GM19438 (cell line): ENCODE results near the gene MAFF.

Source experiments
- ATAC-seq: cut with Tn5 transposase; IDR thresholded peaks from one replicate; pipeline ENCODE4 v1.9.1; 2021; ENCODE audit warnings: low read depth; ENCODE audit not compliant: unreplicated experiment

MAFF gene

DNA sequence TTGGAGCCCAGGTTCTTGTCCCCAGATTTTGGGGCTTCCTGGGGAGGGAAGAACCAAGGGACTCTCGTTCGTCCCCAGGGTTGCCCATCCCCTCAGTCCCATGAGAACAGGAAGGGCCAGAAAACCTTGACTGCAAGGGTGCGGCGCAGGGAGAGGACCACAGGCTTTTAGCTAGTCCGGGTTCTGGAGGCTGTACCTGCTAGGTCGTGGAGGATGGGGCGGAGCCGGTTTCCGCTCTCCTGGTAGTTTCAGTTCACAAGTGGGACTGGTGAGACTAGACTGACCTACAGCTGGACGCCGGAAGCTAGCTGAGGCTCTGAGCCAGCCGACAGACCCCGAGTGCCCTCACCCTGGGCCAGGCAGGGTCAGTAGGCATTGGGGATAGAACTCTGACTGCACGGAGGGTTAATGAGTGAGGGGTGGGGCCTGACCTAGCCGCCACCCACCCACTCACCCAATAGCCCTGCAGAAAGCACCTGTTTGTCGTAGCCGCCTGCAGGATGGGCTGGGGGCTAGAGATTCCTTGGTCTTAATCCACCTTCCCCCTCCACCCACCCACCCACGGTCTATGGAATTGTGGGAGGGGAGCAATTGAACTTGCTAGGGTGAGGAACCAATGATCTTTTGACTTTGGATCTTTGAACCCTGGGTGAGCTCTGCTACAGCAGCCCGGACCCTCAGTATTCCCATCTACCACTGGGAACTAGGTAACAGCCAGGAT is 1.5 kb downstream of the MAFF start:
- no peak for ATAC-seq

DNA sequence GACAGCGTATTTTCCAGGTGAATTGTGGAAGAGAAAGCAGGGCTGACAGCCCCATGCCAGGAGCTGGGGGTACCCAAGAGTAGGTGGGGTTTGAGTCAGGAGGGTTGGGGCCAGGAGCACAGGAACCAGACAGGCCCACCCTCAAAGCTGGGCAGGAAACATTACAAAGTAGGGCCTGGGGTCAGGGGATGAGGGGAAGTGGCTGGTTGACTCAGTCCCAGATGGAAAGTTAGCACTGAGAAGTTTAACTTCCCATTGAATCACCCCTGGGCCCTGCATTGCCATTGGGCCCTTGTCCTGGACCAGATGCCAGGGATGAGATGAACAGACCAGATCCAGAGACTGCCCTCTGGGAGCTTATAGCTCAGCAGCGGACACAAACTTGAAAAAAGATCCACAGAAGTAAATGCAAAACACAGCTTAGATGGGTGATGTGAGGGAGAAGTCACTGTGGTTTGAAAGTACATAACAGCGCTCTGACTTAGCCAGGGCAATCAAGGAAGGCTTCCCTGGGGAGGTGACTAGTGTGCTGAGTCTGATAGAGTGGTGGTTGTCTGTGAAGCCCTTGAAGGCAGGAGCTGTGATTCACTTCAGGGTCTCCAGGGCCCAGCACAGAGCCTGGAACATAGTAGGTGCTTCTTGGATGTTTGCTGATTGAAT is 2.2 kb downstream of the MAFF start:
- ATAC-seq = no peak

GRCh38 chr22:38204784-38205183 is 3.0 kb downstream of the MAFF start:
- ATAC-seq = no peak

DNA sequence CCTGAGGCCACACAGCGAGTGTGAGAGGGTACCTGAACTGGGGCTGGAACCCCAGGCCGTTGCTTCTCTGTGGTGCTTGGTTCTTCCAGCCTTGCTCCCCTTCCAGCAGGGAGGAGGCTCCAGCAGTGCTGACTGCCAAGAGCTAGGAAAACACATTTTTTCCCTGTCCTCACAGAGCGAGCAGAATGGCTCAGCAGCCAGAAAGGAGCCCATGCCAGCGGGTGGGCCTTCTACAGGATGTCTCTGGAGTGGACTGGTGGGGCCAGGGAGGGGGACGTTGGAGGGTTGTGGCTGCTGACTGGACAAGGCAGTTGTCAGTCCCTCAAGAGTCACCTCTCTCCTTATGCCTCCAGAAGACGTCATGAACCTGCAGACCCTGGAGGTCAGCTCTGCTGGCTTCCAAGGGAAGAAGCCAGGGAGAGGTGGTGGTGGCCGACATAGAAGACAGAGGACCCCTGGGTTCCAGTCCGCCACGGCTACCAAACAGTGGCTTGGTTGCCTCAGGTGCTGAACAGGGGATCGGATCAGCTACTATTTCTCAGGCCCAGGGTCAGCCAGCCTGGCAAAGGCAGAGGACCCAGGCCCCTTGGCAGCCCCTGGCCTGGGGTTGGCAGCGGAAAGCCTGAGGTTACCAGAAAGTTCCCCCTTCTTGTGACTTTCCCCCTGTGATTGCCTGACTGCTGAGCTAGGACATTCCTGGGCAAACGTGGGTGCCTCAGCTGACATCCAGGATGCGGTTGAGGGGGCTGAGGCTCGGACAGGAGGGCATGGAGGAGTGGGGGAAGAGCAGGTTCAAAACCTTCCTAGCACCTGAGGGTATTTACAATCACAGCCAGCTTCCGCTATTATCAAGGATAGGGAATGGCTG is 3.7 kb downstream of the MAFF start:
- no peak for ATAC-seq

DNA sequence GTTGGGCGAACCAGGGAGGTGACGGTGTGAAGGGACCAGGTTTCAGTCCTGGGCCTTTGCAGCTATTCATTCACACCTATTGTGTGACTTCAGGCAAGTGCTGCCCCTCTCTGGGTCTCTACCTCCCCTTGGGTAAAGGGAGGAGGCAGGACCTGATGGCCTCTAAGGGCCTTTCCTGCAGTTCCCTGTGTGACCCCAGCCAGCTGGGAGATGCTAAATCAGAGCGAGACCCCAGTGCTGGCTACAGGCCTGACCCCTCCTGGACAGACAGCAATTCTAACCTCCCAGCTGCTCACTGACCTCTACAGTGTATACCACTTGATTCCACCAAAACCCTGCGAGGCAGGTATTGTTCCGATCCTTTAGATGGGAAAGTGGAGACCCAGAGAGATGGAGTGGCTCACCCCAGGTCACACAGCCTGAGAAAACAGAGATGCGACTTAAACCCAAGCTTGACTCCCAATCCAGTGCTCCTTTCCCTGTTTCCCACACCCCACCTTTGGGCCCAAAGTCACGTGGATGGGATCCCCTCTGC is 6.2 kb downstream of the MAFF start:
- no peak for ATAC-seq

DNA sequence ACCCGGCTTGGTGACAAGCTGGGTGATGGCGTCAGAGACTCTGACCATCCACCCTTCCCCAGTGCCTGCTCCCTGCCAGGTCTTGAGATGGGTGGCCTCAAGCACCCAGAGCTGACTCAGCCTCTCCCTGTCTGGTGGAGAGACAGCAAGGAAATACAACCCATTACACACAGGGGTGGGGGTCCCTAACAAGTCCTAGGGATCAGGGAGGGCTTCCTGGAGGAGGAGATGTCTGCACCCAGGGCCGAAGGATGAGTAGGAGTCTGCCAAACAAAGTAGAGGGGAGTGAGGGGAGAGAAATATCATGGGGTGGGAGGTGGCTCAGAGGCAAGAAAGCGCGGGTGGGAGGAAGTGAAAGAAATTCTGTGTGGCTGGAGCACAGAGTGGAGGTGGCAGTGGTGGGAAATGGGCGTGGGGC is 6.8 kb downstream of the MAFF start:
- ATAC-seq = no peak

DNA sequence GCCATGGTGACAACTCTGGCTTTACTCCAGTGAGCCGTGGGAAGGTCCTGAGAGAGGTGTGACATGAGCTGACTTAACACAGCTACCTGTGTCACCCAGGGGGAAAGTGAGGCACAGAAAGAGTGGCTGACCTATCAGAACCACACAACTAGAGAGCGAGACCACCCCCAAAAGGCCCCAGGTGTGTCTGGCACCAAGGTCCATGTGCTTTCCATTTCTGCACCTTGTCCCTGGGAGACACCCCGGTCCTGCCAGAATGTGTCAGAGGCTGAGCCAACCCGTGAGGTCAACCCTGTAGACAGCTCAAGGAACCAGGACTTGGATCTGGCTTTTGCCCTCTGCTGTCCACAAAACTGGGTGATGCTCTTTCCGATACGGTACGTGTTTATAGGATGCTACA is 9.8 kb downstream of the MAFF start:
- ATAC-seq = no peak

GRCh38 chr22:38212442-38212841 is 10.6 kb downstream of the MAFF start:
- no peak for ATAC-seq

DNA sequence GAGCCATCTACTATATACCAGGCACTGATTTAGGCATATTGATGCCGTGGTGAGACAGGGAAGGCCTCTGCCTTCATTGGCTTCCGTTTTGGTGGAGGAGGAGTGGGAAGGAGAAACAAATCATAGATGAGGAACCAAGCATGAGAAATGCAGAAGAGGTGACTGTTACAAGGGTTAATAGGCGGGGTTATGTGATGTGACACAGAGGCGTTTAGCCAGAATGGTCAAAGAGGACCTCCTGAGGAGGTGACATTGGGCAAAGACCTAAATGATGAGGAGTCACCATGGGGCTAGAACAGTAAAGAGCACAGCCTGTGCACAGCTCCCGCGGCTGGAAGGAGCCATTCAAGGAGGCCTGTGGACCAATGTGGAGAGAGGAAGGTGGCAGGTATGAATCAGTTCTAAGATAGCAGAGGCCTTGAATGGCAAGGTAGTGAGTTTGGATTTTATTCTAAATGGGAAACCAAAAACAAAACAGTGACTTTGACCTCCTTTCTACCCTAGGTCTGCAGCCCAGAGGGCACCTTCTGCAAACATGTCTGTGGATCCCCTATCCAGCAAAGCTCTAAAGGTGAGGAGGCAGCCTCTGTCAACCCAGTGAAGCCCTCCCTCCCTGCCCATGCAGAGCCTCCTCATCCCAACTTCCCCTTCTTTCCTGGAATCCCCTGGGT is 11.7 kb downstream of the MAFF start:
- no peak for ATAC-seq

GRCh38 chr22:38213990-38214301 is 12.2 kb downstream of the MAFF start:
- no peak for ATAC-seq

DNA sequence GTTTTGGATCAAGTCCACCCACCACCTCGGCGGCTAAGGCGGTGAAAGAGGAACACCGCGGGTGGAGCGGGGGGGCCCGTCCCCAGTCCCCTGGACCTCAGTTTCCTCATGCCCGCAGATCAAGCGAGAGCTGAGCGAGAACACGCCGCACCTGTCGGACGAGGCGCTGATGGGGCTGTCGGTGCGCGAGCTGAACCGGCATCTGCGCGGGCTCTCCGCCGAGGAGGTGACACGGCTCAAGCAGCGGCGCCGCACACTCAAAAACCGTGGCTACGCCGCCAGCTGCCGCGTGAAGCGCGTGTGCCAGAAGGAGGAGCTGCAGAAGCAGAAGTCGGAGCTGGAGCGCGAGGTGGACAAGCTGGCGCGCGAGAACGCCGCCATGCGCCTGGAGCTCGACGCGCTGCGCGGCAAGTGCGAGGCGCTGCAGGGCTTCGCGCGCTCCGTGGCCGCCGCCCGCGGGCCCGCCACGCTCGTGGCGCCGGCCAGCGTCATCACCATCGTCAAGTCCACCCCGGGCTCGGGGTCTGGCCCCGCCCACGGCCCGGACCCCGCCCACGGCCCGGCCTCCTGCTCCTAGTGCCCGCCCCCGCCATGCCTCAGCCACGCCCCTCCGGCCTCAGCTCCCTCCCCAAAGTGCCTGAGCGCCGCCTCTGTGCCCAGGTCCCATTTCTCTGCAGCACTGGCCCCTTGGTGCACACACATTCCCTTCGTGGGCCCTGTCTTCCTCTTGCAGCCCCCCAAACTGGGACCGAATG is 12.7 kb downstream of the MAFF start:
- no peak for ATAC-seq

DNA sequence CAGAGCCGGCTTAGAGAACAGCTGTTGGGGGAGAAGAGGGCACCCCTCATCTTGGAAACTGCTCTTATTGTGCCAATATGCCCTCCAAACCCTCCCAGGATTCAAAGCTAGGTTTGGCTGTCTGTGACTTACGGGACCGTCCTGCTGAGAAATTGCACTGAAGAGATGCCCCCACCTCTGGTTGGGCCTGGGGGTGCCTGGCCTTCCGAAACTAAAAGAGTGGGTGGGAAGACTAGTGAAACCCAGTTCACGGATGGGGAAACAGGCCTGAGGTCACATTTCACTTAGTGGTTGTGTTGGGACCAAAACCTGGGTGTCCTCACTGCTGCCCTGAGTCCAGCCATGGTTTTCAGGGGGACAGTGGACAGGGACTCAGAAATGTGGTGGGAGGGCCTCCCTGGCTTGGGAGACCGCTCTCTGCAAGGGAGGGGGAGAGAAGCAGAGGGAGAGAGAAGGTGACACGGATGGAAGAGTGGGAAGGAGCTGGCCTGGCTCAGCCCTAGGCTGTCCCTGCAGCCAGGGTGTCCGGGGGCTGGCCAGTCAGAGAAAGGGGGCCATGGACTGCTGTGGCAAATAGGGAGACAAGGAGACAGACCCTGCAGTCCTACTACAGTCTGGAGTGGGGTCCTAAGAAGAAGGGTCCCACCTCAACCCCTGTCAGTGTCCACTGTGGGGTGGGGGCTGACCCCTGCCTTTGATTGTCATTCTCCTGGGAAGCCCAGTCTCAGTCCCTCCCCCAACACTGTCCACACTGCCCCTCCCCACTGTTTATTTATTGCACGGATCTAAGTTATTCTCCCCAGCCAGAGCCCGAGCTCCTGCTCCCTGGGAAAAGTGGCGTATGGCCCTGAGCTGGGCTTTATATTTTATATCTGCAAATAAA is 13.6 kb downstream of the MAFF start:
- ATAC-seq = no peak

DNA sequence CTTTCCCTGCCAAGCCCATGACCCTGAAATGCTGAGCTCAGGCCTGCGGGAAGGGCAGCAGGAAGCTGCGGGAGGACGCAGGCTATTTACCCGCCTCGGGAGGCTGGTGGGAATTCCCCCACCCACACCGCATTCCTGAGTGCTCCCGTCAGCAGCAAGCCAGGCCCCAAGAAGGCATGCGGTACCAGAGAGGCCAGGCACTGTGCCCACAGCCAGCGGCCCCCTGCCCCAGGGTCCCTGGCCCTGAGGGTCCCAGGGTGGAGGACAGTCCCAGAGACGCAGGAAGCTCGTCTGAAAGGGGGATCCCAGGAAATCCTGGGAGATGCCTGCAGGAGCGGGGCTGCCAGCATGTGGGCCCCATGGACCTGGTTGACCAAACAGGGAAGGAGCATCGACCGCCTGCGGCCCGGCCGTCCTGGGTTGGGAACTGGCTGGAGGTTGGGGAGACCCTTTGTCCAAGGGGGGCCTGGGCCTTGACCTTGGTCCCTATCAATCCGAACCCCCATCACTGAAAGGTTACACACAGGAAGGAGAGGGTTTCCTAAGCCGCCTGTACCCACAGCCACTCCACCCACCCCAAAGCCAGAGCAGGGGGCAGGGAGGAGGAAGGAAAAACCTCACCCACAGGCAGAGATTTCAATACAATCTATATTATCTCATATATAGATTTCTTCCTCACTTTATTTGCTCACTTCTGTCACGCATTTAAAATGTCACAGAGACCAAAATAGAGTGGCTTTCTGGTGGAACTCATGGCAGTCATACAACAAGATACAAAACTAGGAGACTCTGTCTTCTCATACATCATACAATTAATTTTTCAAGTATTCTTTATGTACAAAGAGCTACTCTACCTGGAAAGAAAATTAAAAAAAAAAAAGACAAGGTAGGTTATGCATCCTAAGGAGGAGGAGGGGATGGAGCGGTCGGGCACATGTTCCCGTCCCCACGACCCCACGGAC is 17.1 kb downstream of the MAFF start:
- ATAC-seq = no peak

GRCh38 chr22:38219632-38220031 is 17.8 kb downstream of the MAFF start:
- no peak for ATAC-seq

DNA sequence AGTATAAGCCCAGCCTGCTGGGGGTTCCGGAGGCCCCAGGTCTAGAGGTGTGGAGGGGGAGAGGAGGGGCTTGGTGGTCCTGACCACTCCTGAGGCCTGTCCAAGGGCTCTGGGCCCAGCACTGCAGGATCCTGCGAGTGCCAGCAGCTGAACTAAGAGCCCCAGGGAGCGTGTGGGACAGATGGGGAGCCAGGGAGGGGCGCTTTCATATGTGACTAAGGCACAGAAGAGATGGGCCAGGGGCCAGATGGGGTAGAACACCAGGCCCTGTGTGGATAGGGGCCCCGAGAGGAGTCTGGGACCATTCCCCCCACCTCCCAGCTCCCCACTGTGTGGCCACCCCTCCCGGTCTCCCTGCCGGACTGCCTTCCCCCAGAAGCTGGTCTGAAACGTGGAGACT is 18.4 kb downstream of the MAFF start:
- ATAC-seq = no peak

DNA sequence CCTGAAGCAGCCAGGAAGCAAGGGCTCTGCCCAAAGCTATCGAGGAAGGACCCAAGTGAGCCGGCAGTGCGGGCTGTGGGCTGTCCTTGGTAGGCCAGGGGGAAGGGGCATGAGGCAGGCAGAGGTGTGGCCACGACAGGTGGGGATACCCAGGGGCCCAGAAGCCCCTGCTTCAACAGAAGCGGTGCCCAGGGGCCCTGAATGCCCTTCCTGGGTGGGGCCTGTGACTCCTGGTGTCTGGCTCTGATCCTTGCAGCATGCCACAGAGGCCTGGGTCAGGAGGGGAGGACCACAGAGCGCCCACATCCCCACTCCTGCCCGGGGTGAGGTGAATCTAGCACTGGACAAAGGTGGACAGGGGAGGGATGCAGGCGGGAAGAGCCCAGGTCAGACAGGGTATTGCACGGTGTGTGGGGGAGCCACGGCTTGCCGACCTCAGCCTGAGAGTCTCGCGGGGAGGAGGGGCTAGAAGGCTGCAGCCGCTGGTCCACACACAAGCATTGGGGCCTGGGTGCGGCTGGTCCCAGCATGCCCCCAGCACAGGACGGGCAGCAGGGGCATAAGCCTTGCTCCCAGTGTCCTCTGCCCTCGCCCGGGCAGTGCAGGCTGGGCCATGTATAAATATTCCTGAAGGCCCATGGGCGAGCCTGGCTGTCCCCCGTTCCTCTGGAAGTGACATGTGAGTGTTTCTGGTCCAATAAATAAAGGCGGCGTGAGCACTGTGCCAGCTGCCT is 19.0 kb downstream of the MAFF start:
- no peak for ATAC-seq

DNA sequence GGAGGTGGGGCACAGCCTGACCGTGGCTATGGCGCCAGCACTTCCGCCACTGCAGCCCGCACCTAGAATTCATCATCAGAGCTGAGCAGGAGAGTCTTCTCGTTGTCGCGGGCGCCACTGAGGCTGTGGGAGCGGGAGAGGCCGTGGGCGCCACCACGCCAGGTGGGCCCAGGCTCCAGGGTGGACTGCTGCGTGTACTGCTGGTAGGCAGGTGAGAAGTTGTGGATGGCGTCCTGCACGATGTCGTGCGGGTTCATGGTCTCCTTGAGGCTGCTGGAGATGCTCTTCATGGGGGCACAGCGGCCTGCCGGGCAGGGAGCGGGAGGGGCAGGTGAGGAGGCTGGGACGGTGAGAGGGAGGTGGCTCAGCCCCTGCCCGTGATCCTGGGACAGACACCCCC is 19.6 kb downstream of the MAFF start:
- no peak for ATAC-seq
